NK-92 (cell line): Measurements from ENCODE around the gene CCNQ.

ENCODE experiments used
- DNase-seq: peaks from one replicate; lab custom pipeline; 2025; ENCODE audit not compliant: unreplicated experiment; lab: John Stamatoyannopoulos, UW

CCNQ gene

DNA sequence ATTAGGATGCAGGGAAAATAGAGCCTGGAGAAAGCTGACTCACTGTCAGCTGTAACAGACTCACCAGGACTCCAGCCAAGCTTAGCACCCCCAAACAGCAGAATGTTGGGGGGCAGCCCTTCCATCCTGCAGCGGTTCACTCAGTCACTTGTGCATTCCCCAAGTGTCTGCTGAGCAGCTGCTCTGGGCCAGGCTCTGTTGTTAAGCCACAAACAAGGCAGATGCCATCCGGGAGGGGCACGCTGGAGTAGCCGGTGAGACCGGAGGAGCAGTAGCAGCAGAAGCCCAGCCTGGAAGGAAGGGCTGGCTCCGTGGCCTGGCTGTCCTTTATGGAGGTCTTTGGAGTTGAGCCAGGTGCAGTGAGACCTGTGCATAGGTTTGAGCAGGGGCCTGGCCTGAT is 22.0 kb downstream of the CCNQ start:
- no peak for DNase-seq

DNA sequence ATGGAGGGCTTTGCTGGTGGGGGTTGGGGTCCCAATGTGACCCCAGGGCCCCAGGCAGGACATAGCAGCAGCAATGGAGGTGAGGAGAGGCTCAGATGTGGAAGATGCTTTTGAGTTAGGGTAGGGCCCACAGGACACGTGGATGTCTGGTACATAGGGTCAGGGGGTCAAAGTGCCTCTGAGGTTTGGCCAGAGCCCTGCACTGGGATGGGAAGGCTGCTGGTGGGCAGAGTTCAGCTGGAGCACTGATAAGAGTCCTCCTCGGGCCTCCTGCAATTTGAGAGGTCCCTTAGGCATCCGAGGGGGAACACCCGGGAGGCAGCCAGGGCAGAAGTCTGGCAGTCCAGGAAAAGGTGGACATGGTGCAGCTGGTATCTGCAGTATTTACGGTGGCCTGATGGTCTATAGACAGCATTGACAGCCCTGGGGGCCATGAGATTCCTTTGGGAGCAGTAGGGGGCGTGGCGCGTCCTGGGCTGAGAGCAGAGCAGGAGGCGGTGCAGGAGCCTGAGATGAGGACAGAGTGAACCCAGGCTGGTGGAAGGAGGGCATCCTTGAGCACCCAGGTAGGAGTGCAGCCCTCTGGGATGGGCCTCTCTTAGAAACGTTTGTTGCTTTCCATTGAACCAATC is 22.6 kb downstream of the CCNQ start:
- DNase-seq: no peak

DNA sequence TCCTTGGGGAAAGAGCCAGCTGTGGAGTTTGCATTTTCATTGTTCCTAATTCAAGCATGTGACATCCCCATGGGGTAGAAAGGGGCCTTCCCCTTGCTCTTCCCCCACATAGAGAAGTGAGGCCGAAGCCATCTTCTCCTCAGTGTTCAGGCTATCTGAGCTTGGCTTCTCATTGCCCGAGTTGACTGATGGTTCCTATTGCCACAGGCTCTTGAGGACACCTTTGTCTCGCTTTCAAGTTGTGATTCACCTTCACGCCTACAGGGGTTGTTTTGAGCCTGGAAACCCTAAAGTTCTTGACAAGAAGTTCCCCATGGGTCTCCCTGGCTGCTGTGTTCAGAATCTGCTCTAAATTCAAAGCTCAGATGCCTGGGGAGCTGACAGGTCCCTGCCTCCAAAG is 25.0 kb downstream of the CCNQ start:
- no peak for DNase-seq

DNA sequence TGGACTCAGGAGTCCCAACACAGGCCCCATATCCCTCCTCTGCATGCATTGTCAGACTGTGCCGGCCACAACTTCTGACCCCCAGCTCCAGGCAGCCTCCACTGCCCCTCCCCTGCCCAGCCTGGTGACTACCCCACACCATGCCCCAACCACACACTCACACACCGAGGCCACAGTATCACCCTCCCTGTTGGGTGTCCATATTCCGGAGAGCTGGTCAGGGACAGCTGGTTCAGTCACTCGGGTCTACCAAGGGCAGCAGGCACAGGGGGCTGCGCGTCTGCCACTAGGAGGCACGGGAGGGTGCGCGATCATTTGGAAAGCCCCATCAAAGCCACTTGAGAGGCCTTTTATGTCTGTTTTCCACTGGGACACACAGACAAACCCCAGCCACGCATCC is 26.3 kb downstream of the CCNQ start:
- no peak for DNase-seq

DNA sequence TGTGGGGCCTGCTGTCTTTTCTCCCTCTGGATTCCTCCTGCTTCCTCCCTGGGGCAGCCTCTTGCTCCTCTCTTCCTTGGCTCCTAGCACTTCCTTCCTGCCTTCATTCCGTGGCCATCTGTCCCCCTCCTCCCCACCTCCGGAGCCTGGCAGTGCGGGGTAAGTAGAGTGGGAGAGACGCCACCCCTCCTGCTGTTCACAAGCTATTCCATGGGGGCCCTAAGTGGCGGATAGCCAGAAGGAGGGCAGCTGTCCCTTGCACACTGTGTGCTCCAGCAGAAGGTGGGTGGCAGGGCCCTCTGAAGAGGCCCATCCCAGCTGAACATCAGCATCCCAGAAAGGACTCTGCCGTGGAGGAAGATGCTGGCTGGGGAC is 27.4 kb downstream of the CCNQ start:
- DNase-seq: no peak

GRCh38 chrX:153569475-153569874 is 29.5 kb downstream of the CCNQ start:
- DNase-seq: no peak

GRCh38 chrX:153568451-153569011 is 30.4 kb downstream of the CCNQ start:
- no peak for DNase-seq

DNA sequence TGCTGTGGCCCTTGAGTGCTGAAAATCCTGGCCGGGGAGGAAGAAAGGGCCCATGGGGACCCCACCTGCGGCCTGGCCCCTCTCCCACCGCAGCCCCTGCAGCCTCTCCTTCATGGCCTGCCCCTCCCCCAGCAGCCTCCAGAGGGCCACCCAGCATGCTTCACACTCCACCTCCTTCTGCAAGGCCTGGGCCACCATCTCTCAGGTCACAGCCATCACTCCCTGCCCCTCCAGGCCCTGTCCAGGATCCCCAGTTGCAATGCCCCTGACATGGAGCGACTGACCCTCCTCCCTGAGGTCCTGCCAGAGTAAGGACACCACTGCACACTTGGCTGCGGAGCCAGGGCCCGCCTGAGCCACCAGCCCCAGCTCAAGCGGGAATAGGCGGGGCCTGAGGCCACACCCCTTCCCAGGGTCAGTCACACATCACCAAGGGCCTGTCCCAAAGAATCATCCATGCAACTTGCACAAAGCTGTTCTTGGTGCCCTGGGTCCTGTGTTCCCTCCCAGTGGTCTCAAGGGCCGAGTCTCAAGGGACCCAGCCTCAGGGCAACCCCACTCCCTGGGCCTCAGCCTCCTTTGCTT is 32.9 kb downstream of the CCNQ start:
- no peak for DNase-seq

DNA sequence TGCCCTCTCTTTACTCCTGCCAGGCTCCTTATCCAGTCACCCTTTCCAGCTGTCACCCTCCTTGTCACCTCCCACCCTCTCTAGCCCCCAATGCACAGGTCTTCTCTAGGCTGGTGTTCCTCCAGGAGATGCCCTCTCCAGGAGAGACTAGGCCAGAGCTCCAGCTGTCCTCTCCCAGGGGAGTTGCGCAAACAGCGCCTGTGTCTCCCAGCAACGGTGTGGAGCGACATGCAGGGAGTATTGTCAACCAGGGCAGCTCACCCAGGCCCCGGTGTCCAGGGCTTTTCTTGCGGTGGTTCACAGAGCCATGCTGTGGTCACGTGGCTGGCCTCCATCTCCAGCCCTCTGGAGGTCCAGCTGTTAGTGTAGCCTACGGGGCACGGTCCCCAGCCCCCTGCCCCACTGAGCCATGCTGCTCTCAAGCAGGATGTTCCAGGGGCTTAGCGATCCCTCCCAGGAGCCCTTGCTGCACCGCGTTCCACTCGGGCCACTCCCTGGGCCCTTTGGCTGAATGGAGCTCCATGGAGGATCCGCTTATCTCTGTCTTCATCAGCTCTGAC is 34.8 kb downstream of the CCNQ start:
- DNase-seq: no peak

- no peak for DNase-seq
Measured at GRCh38 chrX:153562546-153562945, 36.4 kb downstream of the CCNQ start.

GRCh38 chrX:153561337-153561736 is 37.6 kb downstream of the CCNQ start:
- no peak for DNase-seq

GRCh38 chrX:153560466-153560865 is 38.5 kb downstream of the CCNQ start:
- no peak for DNase-seq

- no peak for DNase-seq
Measured at GRCh38 chrX:153560000-153560399, 38.9 kb downstream of the CCNQ start.

- no peak for DNase-seq
Measured at GRCh38 chrX:153557618-153558355, 41.2 kb downstream of the CCNQ start.

DNA sequence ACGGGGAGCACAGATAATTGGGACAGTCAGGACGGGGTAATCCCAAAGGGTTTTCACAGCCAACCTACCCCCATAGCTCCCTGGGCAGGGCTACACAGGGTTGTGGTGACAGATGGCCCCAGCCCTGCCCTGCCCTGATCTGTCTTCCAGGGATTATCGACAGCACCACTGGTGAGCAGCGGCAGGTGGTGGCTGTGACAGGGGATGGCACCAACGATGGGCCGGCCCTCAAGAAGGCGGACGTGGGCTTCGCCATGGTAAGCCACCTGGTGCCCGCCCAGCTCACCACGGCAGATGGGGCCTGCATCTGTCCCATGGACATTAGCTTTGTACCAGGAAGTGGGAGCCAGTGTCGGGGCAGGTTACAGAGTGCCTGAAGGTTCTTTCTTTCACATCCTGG is 42.2 kb downstream of the CCNQ start:
- no peak for DNase-seq

GRCh38 chrX:153554519-153555167 is 44.3 kb downstream of the CCNQ start:
- DNase-seq: no peak

- no peak for DNase-seq
Measured at GRCh38 chrX:153551135-153551534, 47.8 kb downstream of the CCNQ start.

DNA sequence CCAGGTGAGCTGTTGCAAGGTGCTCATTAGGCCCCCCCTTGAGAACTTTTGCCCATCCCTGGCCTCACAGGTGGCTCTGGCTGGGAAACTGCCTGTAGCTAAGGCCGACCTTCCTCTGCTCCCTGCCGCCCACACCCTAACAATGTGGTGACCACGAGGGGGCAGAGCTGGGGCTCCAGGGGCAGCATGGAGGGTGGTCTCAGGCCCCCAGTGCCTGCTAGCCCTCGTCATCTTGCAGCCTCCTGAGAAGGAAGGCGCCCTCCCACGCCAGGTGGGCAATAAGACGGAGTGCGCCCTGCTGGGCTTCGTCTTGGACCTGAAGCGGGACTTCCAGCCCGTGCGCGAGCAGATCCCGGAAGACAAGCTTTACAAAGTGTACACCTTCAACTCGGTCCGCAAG is 49.1 kb downstream of the CCNQ start:
- DNase-seq: no peak

- no peak for DNase-seq
Measured at GRCh38 chrX:153549231-153549630, 49.7 kb downstream of the CCNQ start.

- no peak for DNase-seq
Measured at GRCh38 chrX:153547195-153547594, 51.7 kb downstream of the CCNQ start.

GRCh38 chrX:153546386-153546785 is 52.6 kb downstream of the CCNQ start:
- DNase-seq: no peak
